SU-DHL-6 (cell line): ENCODE data around the gene DBN1.

Source experiments
- H2AFZ ChIP-seq: fragments of 200-600 bp; sonication (generic); 2 replicates; pipeline ENCODE4 v1.6.1; 2014; ENCODE audit warnings: low read depth, mild to moderate bottlenecking, moderate library complexity, mixed read lengths, antibody characterized with exemption, low read length; ENCODE audit not compliant: severe bottlenecking
- H3F3A ChIP-seq: fragments of 200-600 bp; shearing (Covaris generic); 2 replicates; pipeline ENCODE4 v1.6.0; 2016; ENCODE audit warnings: antibody characterized with exemption, mild to moderate bottlenecking; ENCODE audit not compliant: insufficient read depth
- H3K27ac ChIP-seq: fragments of 200-600 bp; sonication (generic); 2 replicates; pipeline ENCODE4 v1.5.1; 2016; ENCODE audit warnings: low read depth, mild to moderate bottlenecking, low read length, moderate library complexity, mixed read lengths
- H3K27me3 ChIP-seq: fragments of 200-600 bp; sonication (generic), shearing (Covaris generic); 2 replicates; pipeline ENCODE4 v1.6.0; 2014; ENCODE audit warnings: mild to moderate bottlenecking, low read length
- H3K36me3 ChIP-seq: fragments of 200-600 bp; sonication (generic); 2 replicates; pipeline ENCODE4 v1.6.1; 2014; ENCODE audit warnings: mild to moderate bottlenecking, low read length, mixed read lengths
- H3K4me2 ChIP-seq: fragments of 300-600, 200-600 bp; shearing (Covaris generic), sonication (generic); 2 replicates; pipeline ENCODE4 v1.6.0; 2014; ENCODE audit warnings: low read length, low read depth, mild to moderate bottlenecking; ENCODE audit not compliant: poor library complexity, severe bottlenecking
- H3K4me3 ChIP-seq: fragments of 200-600 bp; sonication (generic); 2 replicates; pipeline ENCODE4 v1.5.1; 2014; ENCODE audit warnings: antibody characterized with exemption, low read length, mild to moderate bottlenecking, mixed read lengths; ENCODE audit not compliant: insufficient read depth, poor library complexity, severe bottlenecking
- H3K79me2 ChIP-seq: fragments of 200-600 bp; sonication (generic); 2 replicates; pipeline ENCODE4 v1.6.1; 2014; ENCODE audit warnings: mild to moderate bottlenecking, low read length, moderate library complexity; ENCODE audit not compliant: insufficient read depth
- H3K9ac ChIP-seq: fragments of 200-600 bp; sonication (generic); 2 replicates; pipeline ENCODE4 v1.7.0; 2014; ENCODE audit warnings: mild to moderate bottlenecking, low read length
- H3K9me2 ChIP-seq: fragments of 200-600 bp; sonication (generic); replicated peaks from 2 replicates; pipeline ENCODE4 v1.6.1; 2014; ENCODE audit warnings: low read length; ENCODE audit not compliant: insufficient read depth
- H3K9me3 ChIP-seq: fragments of 200-600 bp; sonication (generic); 2 replicates; pipeline ENCODE4 v1.6.1; 2014; ENCODE audit warnings: low read length, mixed read lengths; ENCODE audit not compliant: insufficient read depth
- H4K20me1 ChIP-seq: fragments of 200-600 bp; sonication (generic); 2 replicates; pipeline ENCODE4 v1.6.1; 2014; ENCODE audit warnings: low read depth, mild to moderate bottlenecking, antibody characterized with exemption, low read length, moderate library complexity, mixed read lengths
- CTCF ChIP-seq: fragments of 200-600 bp; sonication (generic); IDR thresholded peaks from one replicate; pipeline ENCODE4 v1.5.1; 2017; ENCODE audit warnings: antibody characterized with exemption, mild to moderate bottlenecking, low read length, moderate library complexity; ENCODE audit not compliant: insufficient read depth, poor library complexity, severe bottlenecking
- EZH2phosphoT487 ChIP-seq: fragments of 200-600 bp; sonication (generic), shearing (Covaris generic); conservative IDR thresholded peaks from 2 replicates; pipeline ENCODE4 v1.6.1; 2018; ENCODE audit warnings: mild to moderate bottlenecking, antibody characterized with exemption, low read length, moderate library complexity, mixed read lengths

DBN1 gene

DNA sequence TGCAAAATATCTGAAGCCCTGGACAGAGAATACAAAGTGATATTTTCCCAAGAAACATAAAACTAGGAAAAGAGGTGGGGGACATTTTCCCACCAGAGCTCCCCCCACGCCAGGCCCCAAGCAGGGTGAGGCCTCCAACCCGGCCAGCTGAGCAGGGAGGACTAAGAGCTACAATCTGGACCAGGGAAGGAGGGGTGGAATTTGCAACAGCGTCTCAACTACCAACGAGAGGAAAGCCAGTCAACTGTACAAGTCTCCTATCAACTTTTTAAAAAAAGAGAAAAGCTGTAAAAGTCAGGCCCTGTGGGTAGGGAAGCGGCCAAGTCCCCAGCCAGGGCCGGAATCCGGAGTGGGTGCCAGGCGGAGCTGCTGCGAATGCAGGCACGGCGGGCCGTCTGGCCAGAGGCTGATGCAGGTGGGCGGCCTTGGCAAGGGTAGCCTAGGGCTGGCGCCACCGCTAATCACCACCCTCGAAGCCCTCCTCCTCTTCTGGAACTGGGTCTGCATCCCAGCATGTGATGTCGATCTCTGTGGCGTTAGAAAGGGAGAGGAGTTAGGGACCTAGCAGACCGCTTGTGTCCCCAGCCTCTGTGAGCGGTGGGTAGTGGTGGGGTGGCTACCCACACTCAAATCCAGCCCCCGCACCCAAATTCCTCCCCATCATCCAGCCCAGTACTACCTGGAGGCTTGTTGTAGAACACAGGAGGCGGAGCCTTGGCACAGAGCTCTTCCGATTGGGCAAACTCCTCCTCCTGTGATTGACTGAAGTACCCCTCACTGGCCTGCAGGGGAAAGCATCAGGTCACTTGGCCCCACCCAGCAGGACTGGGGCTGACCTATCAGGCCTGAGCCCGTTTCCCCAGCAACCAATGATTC is 16.2 kb downstream of the DBN1 start:
- Histone ChIP-seq H4K20me1 (peaks cover 3% of the 10 kb centered on the region; the same call in 1 of the 2 replicates), H3K27me3 (no peaks in the 10 kb centered on the region), H3F3A (peaks cover 13% of the 10 kb centered on the region), H3K9ac (no peak overlapping the region), H3K27ac (peak overlapping the region; percentile 34; the same call in 1 of the 2 replicates), H3K9me3 (no peaks in the 10 kb centered on the region), H3K9me2 (no peaks in the 10 kb centered on the region), H3K4me3 (no peak overlapping the region), H3K4me2 (peak overlapping the region; percentile 96), H2AFZ (no peak overlapping the region), H3K79me2 (no peaks in the 10 kb centered on the region), H3K36me3 (no peaks in the 10 kb centered on the region)
- no peak for TF ChIP-seq CTCF
- no peak for TF ChIP-seq EZH2phosphoT487

- no peaks in the 10 kb centered on the region for H3K79me2 ChIP-seq
- H3K9me3 ChIP-seq: no peaks in the 10 kb centered on the region
- no peak overlapping the region for H2AFZ ChIP-seq
- no peak overlapping the region for H3K4me3 ChIP-seq
- TF ChIP-seq CTCF (peak; percentile 6), EZH2phosphoT487 (no peak)
- no peaks in the 10 kb centered on the region for H3K9me2 ChIP-seq
- peaks cover 13% of the 10 kb centered on the region for H3F3A ChIP-seq
- peak overlapping the region; percentile 34 for H3K27ac ChIP-seq
- peak overlapping the region; percentile 96 for H3K4me2 ChIP-seq
- H3K36me3 ChIP-seq: no peaks in the 10 kb centered on the region
- no peaks in the 10 kb centered on the region for H3K27me3 ChIP-seq
- H4K20me1 ChIP-seq: peaks cover 3% of the 10 kb centered on the region; the same call in 1 of the 2 replicates
- H3K9ac ChIP-seq: no peak overlapping the region
These were observed 16.9 kb downstream of the DBN1 start for GRCh38 chr5:177456591-177456964.

- peak overlapping the region; percentile 93 for H3K27ac ChIP-seq
- no peaks in the 10 kb centered on the region for H3K36me3 ChIP-seq
- peak overlapping the region; percentile 71 for H2AFZ ChIP-seq
- H3K9ac ChIP-seq: peak overlapping the region; percentile 85
- H3K4me3 ChIP-seq: peak overlapping the region; percentile 68
- peaks cover 3% of the 10 kb centered on the region; the same call in 1 of the 2 replicates for H4K20me1 ChIP-seq
- TF ChIP-seq CTCF (peak; percentile 90), EZH2phosphoT487 (no peak)
- H3K9me3 ChIP-seq: no peaks in the 10 kb centered on the region
- peaks cover 13% of the 10 kb centered on the region for H3F3A ChIP-seq
- no peaks in the 10 kb centered on the region for H3K9me2 ChIP-seq
- peak overlapping the region; percentile 96 for H3K4me2 ChIP-seq
- H3K27me3 ChIP-seq: no peaks in the 10 kb centered on the region
- no peaks in the 10 kb centered on the region for H3K79me2 ChIP-seq
These were observed 17.5 kb downstream of the DBN1 start for GRCh38 chr5:177455661-177456590.
